ENCODE measurements around the gene IGSF5.

DNA sequence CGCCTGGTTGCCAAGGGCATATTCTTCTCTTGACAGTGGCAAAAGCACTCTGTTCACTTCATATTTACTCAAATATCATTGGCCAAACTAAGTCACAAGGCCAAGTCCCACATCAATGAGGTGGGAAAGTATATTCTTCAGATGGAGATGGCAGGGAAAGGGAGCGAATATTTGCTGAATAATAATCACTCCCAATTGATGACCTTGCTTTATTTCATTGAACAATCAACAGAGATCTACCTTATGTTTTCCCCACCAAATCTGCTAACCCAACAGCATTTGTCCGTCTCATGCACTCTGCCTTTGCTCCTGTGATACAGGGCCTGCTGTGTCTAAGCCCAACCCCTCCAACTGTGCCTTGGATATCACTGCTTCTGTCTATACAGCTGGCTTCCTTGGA, 77.1 kb downstream of the IGSF5 start:
- TF ChIP-seq EZH2 (IDR thresholded peaks at IDR 0.05) (no peak), FOXP2 (optimal IDR thresholded peaks at IDR 0.05; ENCODE audit: control extremely low read depth, extremely low read length, insufficient read depth) (no peak), POLR2AphosphoS5 (IDR thresholded peaks at IDR 0.05; ENCODE audit: borderline replicate concordance, low read depth, low read length) (no peak)
